PC-3 (cell line): Measurements from ENCODE around the gene MGAM2.

Experiments
- CTCF ChIP-seq: fragments of 300-600 bp; sonication (generic); conservative IDR thresholded peaks from 2 replicates; pipeline ENCODE4 v1.5.1; 2017; ENCODE audit warnings: antibody characterized with exemption, low read depth, mild to moderate bottlenecking, low read length
- EZH2phosphoT487 ChIP-seq: fragments of 300-600 bp; sonication (generic); IDR thresholded peaks from 2 replicates; pipeline ENCODE4 v1.6.1; 2018; ENCODE audit warnings: mild to moderate bottlenecking, antibody characterized with exemption, low read length, borderline replicate concordance

- TF ChIP-seq CTCF (no peak), EZH2phosphoT487 (no peak)
Measured at GRCh38 chr7:142146124-142146523, 34.6 kb downstream of the MGAM2 start.
